GM19043 (cell line): ENCODE data around the gene PPM1G.
"Not testable (repeated sequence)": the region's sequence is repeated elsewhere in the genome, so short reads cannot be mapped to it uniquely, and the experiment has no call there.

ENCODE experiments used
- ATAC-seq: cut with Tn5 transposase; IDR thresholded peaks from one replicate; pipeline ENCODE4 v1.9.1; 2021; ENCODE audit warnings: low read depth; ENCODE audit not compliant: unreplicated experiment

PPM1G gene

GRCh38 chr2:27376866-27377617 lies 32.3 kb downstream of the PPM1G start:
- ATAC-seq = no peak

- no peak for ATAC-seq
Measured at GRCh38 chr2:27376151-27376865, 33.1 kb downstream of the PPM1G start.

GRCh38 chr2:27375513-27376099 lies 33.8 kb downstream of the PPM1G start:
- ATAC-seq = no peak

- no peak for ATAC-seq
Measured at GRCh38 chr2:27373567-27373966, 35.8 kb downstream of the PPM1G start.

- ATAC-seq = no peak
Measured at GRCh38 chr2:27372937-27373336, 36.5 kb downstream of the PPM1G start.

- peak; percentile 16 for ATAC-seq
Measured at GRCh38 chr2:27370816-27371620, 38.4 kb downstream of the PPM1G start.

- peak; percentile 88 for ATAC-seq
Measured at GRCh38 chr2:27370026-27370815, 39.2 kb downstream of the PPM1G start, which contains the start of the genes EIF2B4 and SNX17. TSS of gene EIF2B4 (minus strand) at chr2:27370338. CDS start at chr2:27370314, 24 bp downstream. TSS of gene SNX17 (plus strand) at chr2:27370616. CDS start at chr2:27370744, 128 bp downstream.

GRCh38 chr2:27369471-27370025 lies 39.8 kb downstream of the PPM1G start:
- ATAC-seq = no peak

GRCh38 chr2:27363933-27364332 lies 45.5 kb downstream of the PPM1G start:
- no peak for ATAC-seq

- no peak for ATAC-seq
Measured at GRCh38 chr2:27362678-27363420, 46.5 kb downstream of the PPM1G start.

GRCh38 chr2:27356382-27357181 lies 52.8 kb downstream of the PPM1G start, which contains the start of gene GTF3C2:
TSS of gene GTF3C2 (minus strand) at chr2:27356764. CDS start at chr2:27343554, 13,210 bp downstream.
- ATAC-seq = peak; percentile 76

GRCh38 chr2:27356056-27356381 lies 53.4 kb downstream of the PPM1G start:
- peak; percentile 15 for ATAC-seq

- ATAC-seq = no peak
Measured at GRCh38 chr2:27354597-27354927, 54.8 kb downstream of the PPM1G start.

- no peak for ATAC-seq
Measured at GRCh38 chr2:27353762-27354596, 55.4 kb downstream of the PPM1G start.

GRCh38 chr2:27353386-27353761 lies 56.0 kb downstream of the PPM1G start:
- ATAC-seq = not testable (repeated sequence)

GRCh38 chr2:27351802-27352598 lies 57.4 kb downstream of the PPM1G start:
- no peak for ATAC-seq
